Fibroblast of skin of left biceps (primary cell): ENCODE measurements around the gene HLA-G.
"Not testable (repeated sequence)": the region's sequence is repeated elsewhere in the genome, so short reads cannot be mapped to it uniquely, and the experiment has no call there.

Experiments used
- DNase-seq, 2 experiments: peaks; one replicate each; pipeline ENCODE4 v3.0.0-alpha.2; 2013; ENCODE audit warnings: low read depth in 2 of 2

HLA-G gene

GRCh38 chr6:29870104-29870503 lies 42.5 kb downstream of the HLA-G start:
- DNase-seq: no peak

- no peak for DNase-seq
Observed at GRCh38 chr6:29872791-29873190, 45.2 kb downstream of the HLA-G start.

- DNase-seq: no peak
Observed at GRCh38 chr6:29875257-29875656, 47.6 kb downstream of the HLA-G start.

DNA sequence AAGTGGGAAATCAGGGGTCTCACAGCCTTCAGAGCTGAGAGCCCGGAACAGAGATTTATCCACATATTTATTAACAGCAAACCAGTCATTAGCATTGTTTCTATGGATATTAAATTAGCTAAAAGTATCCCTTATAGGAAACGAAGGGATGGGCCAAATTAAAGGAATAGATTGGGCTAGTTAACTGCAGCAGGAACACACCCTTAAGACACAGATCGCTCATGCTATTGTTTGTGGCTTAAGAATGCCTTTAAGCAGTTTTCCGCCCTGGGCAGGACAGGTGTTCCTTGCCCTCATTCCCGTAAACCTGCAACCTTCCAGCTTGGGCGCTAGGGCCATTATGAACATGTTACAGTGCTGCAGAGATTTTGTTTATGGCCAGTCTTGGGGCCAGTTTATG lies 48.1 kb downstream of the HLA-G start:
- DNase-seq: not testable (repeated sequence)
